HepG2 (cell line): ENCODE results near the gene SFMBT1. TPM values are rescaled to one million over a fixed set of nuclear protein-coding genes. Genes with fewer than 3 reads are reported as not detected.
A peak's percentile ranks its signal among the peaks of the same experiment; 100 is the strongest.

Experiments used
- CAMTA2 ChIP-seq: sonication (generic); formaldehyde crosslinking; IDR thresholded peaks from 2 replicates; pipeline ENCODE4 v1.4.0; 2020; ENCODE audit warnings: mild to moderate bottlenecking, missing genetic modification reagents, borderline replicate concordance
- CEBPG ChIP-seq: IDR thresholded peaks from 2 replicates; pipeline ENCODE4 v1.6.1; 2016
- IRF2 ChIP-seq: IDR thresholded peaks from 2 replicates; pipeline ENCODE4 v1.6.1; 2018; ENCODE audit warnings: missing genetic modification reagents, missing compliant biosample characterization
- ISX ChIP-seq: sonication (generic); formaldehyde crosslinking; conservative IDR thresholded peaks from 2 replicates; pipeline ENCODE4 v1.5.0; 2020; ENCODE audit warnings: missing genetic modification reagents
- KMT2B ChIP-seq: IDR thresholded peaks from 2 replicates; pipeline ENCODE4 v1.6.1; 2016; ENCODE audit warnings: missing genetic modification reagents, missing compliant biosample characterization
- MIER3 ChIP-seq: IDR thresholded peaks from 2 replicates; pipeline ENCODE4 v1.6.1; 2016; ENCODE audit warnings: missing compliant biosample characterization, borderline replicate concordance
- MTF1 ChIP-seq: sonication (generic); formaldehyde crosslinking; IDR thresholded peaks from 2 replicates; pipeline ENCODE4 v1.5.0; 2020; ENCODE audit warnings: missing genetic modification reagents
- NPAS2 ChIP-seq: sonication (generic); formaldehyde crosslinking; IDR thresholded peaks from 2 replicates; pipeline ENCODE4 v1.8.0; 2022; ENCODE audit warnings: mild to moderate bottlenecking, missing genetic modification reagents, borderline replicate concordance
- POGZ ChIP-seq: sonication (generic); formaldehyde crosslinking; IDR thresholded peaks from 2 replicates; pipeline ENCODE4 v1.4.0; 2020; ENCODE audit warnings: mild to moderate bottlenecking, missing genetic modification reagents
- PRMT3 ChIP-seq: sonication (generic); formaldehyde crosslinking; IDR thresholded peaks from 2 replicates; pipeline ENCODE4 v1.8.1; 2022; ENCODE audit warnings: low read depth, mild to moderate bottlenecking, moderate library complexity, missing genetic modification reagents, borderline replicate concordance
- RAD51 ChIP-seq: fragments of 450-650 bp; IDR thresholded peaks from 2 replicates; pipeline ENCODE4 v1.6.1; 2016; ENCODE audit warnings: borderline replicate concordance
- SATB2 ChIP-seq: sonication (generic); formaldehyde crosslinking; IDR thresholded peaks from 2 replicates; pipeline ENCODE4 v1.5.0; 2020; ENCODE audit warnings: missing genetic modification reagents
- SIX1 ChIP-seq: sonication (generic); formaldehyde crosslinking; IDR thresholded peaks from 2 replicates; pipeline ENCODE4 v1.4.0; 2020; ENCODE audit warnings: missing genetic modification reagents, borderline replicate concordance
- SIX4 ChIP-seq: sonication (generic); formaldehyde crosslinking; IDR thresholded peaks from 2 replicates; pipeline ENCODE4 v1.4.0; 2020; ENCODE audit warnings: missing genetic modification reagents
- SP2 ChIP-seq: sonication (generic); formaldehyde crosslinking; IDR thresholded peaks from 2 replicates; pipeline ENCODE4 v1.5.1; 2020; ENCODE audit warnings: mild to moderate bottlenecking, missing genetic modification reagents
- STAT5B ChIP-seq: sonication (generic); formaldehyde crosslinking; IDR thresholded peaks from 2 replicates; pipeline ENCODE4 v1.4.0; 2020; ENCODE audit warnings: missing genetic modification reagents
- TCF7L2 ChIP-seq: IDR thresholded peaks from 2 replicates; pipeline ENCODE4 v1.6.1; 2011; ENCODE audit warnings: mild to moderate bottlenecking, low read depth, low read length, moderate library complexity
- ZNF10 ChIP-seq: sonication (generic); formaldehyde crosslinking; IDR thresholded peaks from 2 replicates; pipeline ENCODE4 v1.4.0; 2020; ENCODE audit warnings: mild to moderate bottlenecking, low read depth, missing genetic modification reagents, borderline replicate concordance
- ZNF30 ChIP-seq: sonication (generic); formaldehyde crosslinking; IDR thresholded peaks from 2 replicates; pipeline ENCODE4 v1.5.0; 2020; ENCODE audit warnings: mild to moderate bottlenecking, missing genetic modification reagents
- ZNF317 ChIP-seq: sonication (generic); formaldehyde crosslinking; IDR thresholded peaks from 2 replicates; pipeline ENCODE4 v1.5.0; 2020; ENCODE audit warnings: mild to moderate bottlenecking, missing genetic modification reagents
- ZNF792 ChIP-seq: IDR thresholded peaks from 2 replicates; pipeline ENCODE4 v1.6.1; 2016
- polyA plus RNA-seq, 8 experiments: library from polyadenylated mRNA; depleted of rRNA in 3 of 8; stranded (reverse) in 7 of 8; unstranded in 1 of 8; fragments of >200 nt; fragmentation: Illumina TruSeq in 4 of 8; extraction: Trizol in 4 of 8; gene quantifications; 2 replicates each; pipeline versions ENCODE4 v1.2.1 to v1.2.3, GENCODE V29; 2011 to 2016; ENCODE audit warnings: low read depth in 4 of 8, missing spikeins in 1 of 8, mixed read lengths in 1 of 8; ENCODE audit not compliant: insufficient read depth in 1 of 8
- total RNA-seq, 5 experiments: library from RNA; depleted of rRNA; stranded (reverse); fragments of >200 nt; fragmentation: Illumina TruSeq; extraction: Trizol; gene quantifications; 2 replicates each; pipeline ENCODE4 v1.2.3, GENCODE V29; 2016; ENCODE audit warnings: low read depth in 1 of 5
- TF ChIP-seq, protein P1 (sequence below): sonication (generic); formaldehyde crosslinking; IDR thresholded peaks from 2 replicates; pipeline ENCODE4 v1.4.0; 2020; ENCODE audit warnings: missing genetic modification reagents, borderline replicate concordance
- TF ChIP-seq, protein P2 (sequence below): sonication (generic); formaldehyde crosslinking; IDR thresholded peaks from 2 replicates; pipeline ENCODE4 v1.5.1; 2020; ENCODE audit warnings: mild to moderate bottlenecking, missing genetic modification reagents, moderate library complexity
- TF ChIP-seq, protein P3 (sequence below): sonication (generic); formaldehyde crosslinking; IDR thresholded peaks from 2 replicates; pipeline ENCODE4 v1.4.0; 2020; ENCODE audit warnings: missing genetic modification reagents
- TF ChIP-seq, protein P4 (sequence below): sonication (generic); formaldehyde crosslinking; conservative IDR thresholded peaks from 2 replicates; pipeline ENCODE4 v1.8.0; 2022; ENCODE audit warnings: mild to moderate bottlenecking, moderate library complexity, missing genetic modification reagents

The SFMBT1 gene
- total and polyA plus RNA-seq, 2 of the 13 experiments (the other 11 are each of a cell fraction or from before 2014, with no cell fraction given): 3.8 to 12.8 TPM

DNA sequence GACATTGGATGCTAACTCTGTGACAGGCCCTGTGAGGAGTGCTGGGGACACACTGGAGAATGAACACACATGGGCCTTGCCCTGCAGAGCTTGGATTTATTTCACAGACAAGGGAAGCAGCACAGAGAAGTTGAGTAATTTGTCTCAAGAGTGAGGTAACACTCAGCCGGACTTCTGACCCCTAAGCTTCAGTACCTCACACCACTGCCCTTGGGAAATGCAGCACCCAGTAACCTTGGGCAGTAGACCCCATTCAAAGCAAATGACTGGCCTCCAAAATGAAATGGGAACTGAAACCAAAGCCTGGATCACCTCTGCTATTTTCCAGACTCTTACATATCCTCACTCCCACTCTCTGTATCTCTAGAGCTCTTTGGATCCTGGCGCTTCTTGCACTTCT lies 47.1 kb upstream of the SFMBT1 start (continued):
- TF ChIP-seq SP2: no peak
- no peak; the same call in 1 of the 2 replicates for TF ChIP-seq SIX1 (CRISPR knock-in tag)
- TF ChIP-seq ISX (CRISPR knock-in tag): no peak
- TF ChIP-seq, protein P1, sequence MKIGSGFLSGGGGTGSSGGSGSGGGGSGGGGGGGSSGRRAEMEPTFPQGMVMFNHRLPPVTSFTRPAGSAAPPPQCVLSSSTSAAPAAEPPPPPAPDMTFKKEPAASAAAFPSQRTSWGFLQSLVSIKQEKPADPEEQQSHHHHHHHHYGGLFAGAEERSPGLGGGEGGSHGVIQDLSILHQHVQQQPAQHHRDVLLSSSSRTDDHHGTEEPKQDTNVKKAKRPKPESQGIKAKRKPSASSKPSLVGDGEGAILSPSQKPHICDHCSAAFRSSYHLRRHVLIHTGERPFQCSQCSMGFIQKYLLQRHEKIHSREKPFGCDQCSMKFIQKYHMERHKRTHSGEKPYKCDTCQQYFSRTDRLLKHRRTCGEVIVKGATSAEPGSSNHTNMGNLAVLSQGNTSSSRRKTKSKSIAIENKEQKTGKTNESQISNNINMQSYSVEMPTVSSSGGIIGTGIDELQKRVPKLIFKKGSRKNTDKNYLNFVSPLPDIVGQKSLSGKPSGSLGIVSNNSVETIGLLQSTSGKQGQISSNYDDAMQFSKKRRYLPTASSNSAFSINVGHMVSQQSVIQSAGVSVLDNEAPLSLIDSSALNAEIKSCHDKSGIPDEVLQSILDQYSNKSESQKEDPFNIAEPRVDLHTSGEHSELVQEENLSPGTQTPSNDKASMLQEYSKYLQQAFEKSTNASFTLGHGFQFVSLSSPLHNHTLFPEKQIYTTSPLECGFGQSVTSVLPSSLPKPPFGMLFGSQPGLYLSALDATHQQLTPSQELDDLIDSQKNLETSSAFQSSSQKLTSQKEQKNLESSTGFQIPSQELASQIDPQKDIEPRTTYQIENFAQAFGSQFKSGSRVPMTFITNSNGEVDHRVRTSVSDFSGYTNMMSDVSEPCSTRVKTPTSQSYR (CRISPR knock-in tag): no peak
- TF ChIP-seq ZNF317 (CRISPR knock-in tag): no peak
- peak; percentile 96; the same call in 1 of the 2 replicates for TF ChIP-seq ZNF10 (CRISPR knock-in tag)
- no peak for TF ChIP-seq PRMT3 (CRISPR knock-in tag)
- no peak for TF ChIP-seq ZNF792 (CRISPR knock-in tag)
- TF ChIP-seq NPAS2: no peak
- no peak for TF ChIP-seq SIX4 (CRISPR knock-in tag)
- peak; percentile 40; the same call in 1 of the 2 replicates for TF ChIP-seq MIER3 (CRISPR knock-in tag)
- TF ChIP-seq, protein P2, sequence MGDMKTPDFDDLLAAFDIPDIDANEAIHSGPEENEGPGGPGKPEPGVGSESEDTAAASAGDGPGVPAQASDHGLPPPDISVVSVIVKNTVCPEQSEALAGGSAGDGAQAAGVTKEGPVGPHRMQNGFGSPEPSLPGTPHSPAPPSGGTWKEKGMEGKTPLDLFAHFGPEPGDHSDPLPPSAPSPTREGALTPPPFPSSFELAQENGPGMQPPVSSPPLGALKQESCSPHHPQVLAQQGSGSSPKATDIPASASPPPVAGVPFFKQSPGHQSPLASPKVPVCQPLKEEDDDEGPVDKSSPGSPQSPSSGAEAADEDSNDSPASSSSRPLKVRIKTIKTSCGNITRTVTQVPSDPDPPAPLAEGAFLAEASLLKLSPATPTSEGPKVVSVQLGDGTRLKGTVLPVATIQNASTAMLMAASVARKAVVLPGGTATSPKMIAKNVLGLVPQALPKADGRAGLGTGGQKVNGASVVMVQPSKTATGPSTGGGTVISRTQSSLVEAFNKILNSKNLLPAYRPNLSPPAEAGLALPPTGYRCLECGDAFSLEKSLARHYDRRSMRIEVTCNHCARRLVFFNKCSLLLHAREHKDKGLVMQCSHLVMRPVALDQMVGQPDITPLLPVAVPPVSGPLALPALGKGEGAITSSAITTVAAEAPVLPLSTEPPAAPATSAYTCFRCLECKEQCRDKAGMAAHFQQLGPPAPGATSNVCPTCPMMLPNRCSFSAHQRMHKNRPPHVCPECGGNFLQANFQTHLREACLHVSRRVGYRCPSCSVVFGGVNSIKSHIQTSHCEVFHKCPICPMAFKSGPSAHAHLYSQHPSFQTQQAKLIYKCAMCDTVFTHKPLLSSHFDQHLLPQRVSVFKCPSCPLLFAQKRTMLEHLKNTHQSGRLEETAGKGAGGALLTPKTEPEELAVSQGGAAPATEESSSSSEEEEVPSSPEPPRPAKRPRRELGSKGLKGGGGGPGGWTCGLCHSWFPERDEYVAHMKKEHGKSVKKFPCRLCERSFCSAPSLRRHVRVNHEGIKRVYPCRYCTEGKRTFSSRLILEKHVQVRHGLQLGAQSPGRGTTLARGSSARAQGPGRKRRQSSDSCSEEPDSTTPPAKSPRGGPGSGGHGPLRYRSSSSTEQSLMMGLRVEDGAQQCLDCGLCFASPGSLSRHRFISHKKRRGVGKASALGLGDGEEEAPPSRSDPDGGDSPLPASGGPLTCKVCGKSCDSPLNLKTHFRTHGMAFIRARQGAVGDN (CRISPR knock-in tag): no peak
- TF ChIP-seq IRF2 (CRISPR knock-in tag): 0 out of 2 replicates have a peak, but pooled peaks have one; percentile 22
- TF ChIP-seq ZNF30 (CRISPR knock-in tag): no peak
- no peak for TF ChIP-seq TCF7L2
- no peak for TF ChIP-seq MTF1 (CRISPR knock-in tag)
- TF ChIP-seq POGZ: no peak
- no peak for TF ChIP-seq KMT2B (CRISPR knock-in tag)
- TF ChIP-seq, protein P3, sequence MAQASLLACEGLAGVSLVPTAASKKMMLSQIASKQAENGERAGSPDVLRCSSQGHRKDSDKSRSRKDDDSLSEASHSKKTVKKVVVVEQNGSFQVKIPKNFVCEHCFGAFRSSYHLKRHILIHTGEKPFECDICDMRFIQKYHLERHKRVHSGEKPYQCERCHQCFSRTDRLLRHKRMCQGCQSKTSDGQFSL (CRISPR knock-in tag): no peak
- no peak for TF ChIP-seq RAD51
- peak; percentile 99 for TF ChIP-seq CEBPG (CRISPR knock-in tag)
- TF ChIP-seq STAT5B: no peak
- no peak for TF ChIP-seq CAMTA2 (CRISPR knock-in tag)
- no peak for TF ChIP-seq SATB2 (CRISPR knock-in tag)
- TF ChIP-seq, protein P4, sequence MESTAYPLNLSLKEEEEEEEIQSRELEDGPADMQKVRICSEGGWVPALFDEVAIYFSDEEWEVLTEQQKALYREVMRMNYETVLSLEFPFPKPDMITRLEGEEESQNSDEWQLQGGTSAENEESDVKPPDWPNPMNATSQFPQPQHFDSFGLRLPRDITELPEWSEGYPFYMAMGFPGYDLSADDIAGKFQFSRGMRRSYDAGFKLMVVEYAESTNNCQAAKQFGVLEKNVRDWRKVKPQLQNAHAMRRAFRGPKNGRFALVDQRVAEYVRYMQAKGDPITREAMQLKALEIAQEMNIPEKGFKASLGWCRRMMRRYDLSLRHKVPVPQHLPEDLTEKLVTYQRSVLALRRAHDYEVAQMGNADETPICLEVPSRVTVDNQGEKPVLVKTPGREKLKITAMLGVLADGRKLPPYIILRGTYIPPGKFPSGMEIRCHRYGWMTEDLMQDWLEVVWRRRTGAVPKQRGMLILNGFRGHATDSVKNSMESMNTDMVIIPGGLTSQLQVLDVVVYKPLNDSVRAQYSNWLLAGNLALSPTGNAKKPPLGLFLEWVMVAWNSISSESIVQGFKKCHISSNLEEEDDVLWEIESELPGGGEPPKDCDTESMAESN (CRISPR knock-in tag): no peak
